ENCODE measurements around the gene ZNF599. TPM values are rescaled to one million over a fixed set of nuclear protein-coding genes. Genes with fewer than 3 reads are reported as not detected.

Gene ZNF599
- 6.7 and 7.5 TPM in 2 replicates for total RNA-seq (2014; rRNA removed; shearing (Covaris generic))

GRCh38 chr19:34772697-34773554, at the start of gene ZNF599:
ZNF599 (minus strand) TSS chr19:34773215; CDS start chr19:34772841, 374 bp downstream.

GRCh38 chr19:34733746-34734536, 39.1 kb downstream of the ZNF599 start, which contains the start of gene ZNF181:
ZNF181 (plus strand) TSS chr19:34734243; CDS start chr19:34735038, 795 bp downstream.

Other genes with a start within 250 kb of the ZNF599 start
- 0.05 TPM in 1 of 2 replicates, not detected in the other for gene SCGB2B2, start 96.1 kb downstream of the ZNF599 start, total RNA-seq (2014; rRNA removed; shearing (Covaris generic))
- 14.1 and 14.7 TPM in 2 replicates for gene ZNF302, start 95.5 kb downstream of the ZNF599 start, total RNA-seq (2014; rRNA removed; shearing (Covaris generic))
- 11.8 and 16.1 TPM in 2 replicates for gene ZNF181, start 39.0 kb downstream of the ZNF599 start, total RNA-seq (2014; rRNA removed; shearing (Covaris generic))
- gene ZNF30, start 153.7 kb upstream of the ZNF599 start, total RNA-seq (2014; rRNA removed; shearing (Covaris generic)): 2.5 and 2.7 TPM in 2 replicates
- 1.6 and 1.9 TPM in 2 replicates for gene ZNF792, start 191.0 kb upstream of the ZNF599 start, total RNA-seq (2014; rRNA removed; shearing (Covaris generic))
- gene GRAMD1A, start 227.1 kb upstream of the ZNF599 start, total RNA-seq (2014; rRNA removed; shearing (Covaris generic)): 39.6 and 45.2 TPM in 2 replicates

Data from A375 (cell line).